Calu3 (cell line): ENCODE results near the gene AURKA. TPM values are rescaled to one million over a fixed set of nuclear protein-coding genes. Genes with fewer than 3 reads are reported as not detected.

Experiments
- BruUV-seq: library from RNA; stranded (reverse); fragments of 400-500 nt; replicated peaks from 2 replicates; lab custom pipeline; 2021; lab: Mats Ljungman, UMichigan
- CTCF ChIA-PET: fragments of 300-600 bp; sonication (Branson Sonifier 250); formaldehyde crosslinking; loops from one replicate; lab custom pipeline; 2022; ENCODE audit warnings: antibody characterized with exemption; lab: Charles Lee
- DNase-seq: peaks from one replicate; pipeline ENCODE4 v3.0.0; 2022
- H3K27ac Mint-ChIP-seq: one replicate; pipeline ENCODE4 v1.8.0; 2022; ENCODE audit warnings: mixed read lengths; ENCODE audit not compliant: unreplicated experiment
- H3K27me3 Mint-ChIP-seq: one replicate; pipeline ENCODE4 v1.8.0; 2022; ENCODE audit warnings: mixed read lengths; ENCODE audit not compliant: unreplicated experiment
- H3K36me3 Mint-ChIP-seq: one replicate; pipeline ENCODE4 v1.8.0; 2022; ENCODE audit warnings: mild to moderate bottlenecking, moderate library complexity, mixed read lengths; ENCODE audit not compliant: insufficient read depth, unreplicated experiment
- H3K4me1 Mint-ChIP-seq: one replicate; pipeline ENCODE4 v1.8.0; 2022; ENCODE audit warnings: mild to moderate bottlenecking, low read depth, mixed read lengths; ENCODE audit not compliant: unreplicated experiment
- H3K4me3 Mint-ChIP-seq: one replicate; pipeline ENCODE4 v1.8.0; 2022; ENCODE audit warnings: mild to moderate bottlenecking, low read depth, moderate library complexity, mixed read lengths; ENCODE audit not compliant: unreplicated experiment
- H3K9me3 Mint-ChIP-seq: one replicate; pipeline ENCODE4 v1.8.0; 2022; ENCODE audit warnings: low read depth, mixed read lengths; ENCODE audit not compliant: unreplicated experiment
- CTCF ChIP-seq: fragments of 200-600 bp; IDR thresholded peaks from one replicate; pipeline ENCODE4 v1.8.0; 2022; ENCODE audit warnings: antibody characterized with exemption; ENCODE audit not compliant: unreplicated experiment
- intact Hi-C: fragments of 100-400 bp; cut with micrococcal nuclease; formaldehyde crosslinking; loops from one replicate; pipeline ENCODE4 v1.10.0; 2022; ENCODE audit not compliant: unreplicated experiment
- total RNA-seq: library from RNA; stranded (reverse); gene quantifications from 2 replicates; pipeline ENCODE4 v1.2.3, GENCODE V29; 2022

AURKA gene
- total RNA-seq, 1 experiment from 2014 or later, result 73.8 TPM

GRCh38 chr20:56385130-56385529 lies 6.9 kb downstream of the AURKA start:
- Mint-ChIP-seq H3K27me3 (no peaks in the 10 kb centered on the region), H3K9me3 (no peaks in the 10 kb centered on the region), H3K4me1 (peaks cover 16% of the 10 kb centered on the region), H3K36me3 (peaks cover 44% of the 10 kb centered on the region), H3K4me3 (no peak overlapping the region), H3K27ac (peak overlapping the region; percentile 15)
- no TSS peak for BruUV-seq
- DNase-seq, result no peak
- no peak for TF ChIP-seq CTCF
- CTCF ChIA-PET, result no interaction called here
- intact Hi-C loops, result no loop called here

GRCh38 chr20:56383334-56383733 lies 8.7 kb downstream of the AURKA start:
- no peaks in the 10 kb centered on the region for H3K4me1 Mint-ChIP-seq
- no peaks in the 10 kb centered on the region for H3K27me3 Mint-ChIP-seq
- H3K4me3 Mint-ChIP-seq, result no peak overlapping the region
- H3K9me3 Mint-ChIP-seq, result no peaks in the 10 kb centered on the region
- DNase-seq, result no peak
- H3K27ac Mint-ChIP-seq, result no peak overlapping the region
- TF ChIP-seq CTCF, result no peak
- intact Hi-C loops, result no loop called here
- H3K36me3 Mint-ChIP-seq, result peaks cover 55% of the 10 kb centered on the region
- CTCF ChIA-PET, result no interaction called here
- no TSS peak for BruUV-seq

- Mint-ChIP-seq H3K4me1 (no peaks in the 10 kb centered on the region), H3K36me3 (peaks cover 58% of the 10 kb centered on the region), H3K27ac (no peak overlapping the region), H3K9me3 (no peaks in the 10 kb centered on the region), H3K27me3 (no peaks in the 10 kb centered on the region), H3K4me3 (no peak overlapping the region)
- intact Hi-C loops, result no loop called here
- TF ChIP-seq CTCF, result no peak
- no TSS peak for BruUV-seq
- CTCF ChIA-PET, result no interaction called here
- no peak for DNase-seq
These were observed 9.3 kb downstream of the AURKA start for GRCh38 chr20:56382696-56383095.

- TF ChIP-seq CTCF, result no peak
- H3K27ac Mint-ChIP-seq, result no peak overlapping the region
- BruUV-seq, result no TSS peak
- H3K4me1 Mint-ChIP-seq, result no peaks in the 10 kb centered on the region
- peaks cover 60% of the 10 kb centered on the region for H3K36me3 Mint-ChIP-seq
- no peaks in the 10 kb centered on the region for H3K27me3 Mint-ChIP-seq
- intact Hi-C loops, result no loop called here
- no peak overlapping the region for H3K4me3 Mint-ChIP-seq
- DNase-seq, result no peak
- H3K9me3 Mint-ChIP-seq, result no peaks in the 10 kb centered on the region
- CTCF ChIA-PET, result no interaction called here
These were observed 10.5 kb downstream of the AURKA start for GRCh38 chr20:56381501-56381900.
